ENCODE measurements around the gene NCK1.
"Not testable (repeated sequence)": the region's sequence is repeated elsewhere in the genome, so short reads cannot be mapped to it uniquely, and the experiment has no call there.

NCK1 gene

DNA sequence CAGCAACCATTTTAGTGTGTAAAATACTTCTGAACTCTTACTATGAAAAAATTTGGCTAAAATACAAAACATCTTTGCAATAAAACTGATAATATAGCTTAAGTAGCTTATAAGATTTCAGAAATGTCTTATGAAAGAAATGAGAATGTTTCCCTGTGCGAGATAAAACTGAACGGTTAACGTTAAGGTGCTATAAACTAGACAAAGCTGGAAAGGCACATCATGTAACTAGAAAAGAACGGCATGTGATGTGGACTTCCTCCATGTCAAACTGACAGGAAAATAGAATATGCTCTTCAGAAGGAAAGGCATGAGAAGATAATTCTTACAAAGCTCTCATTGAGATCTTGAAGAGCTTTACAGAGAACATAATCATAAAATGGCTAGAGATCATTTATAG, 36.5 kb downstream of the NCK1 start:
- H3K79me2 ChIP-seq (ENCODE audit: insufficient read depth, low read length) = peaks cover 96% of the 10 kb centered on the region
- peaks cover 25% of the 10 kb centered on the region for H3K4me1 ChIP-seq (ENCODE audit: insufficient read depth, low read length, severe bottlenecking)
- no peak overlapping the region for H3K27ac ChIP-seq (ENCODE audit: low read depth, low read length, poor library complexity, severe bottlenecking)
- H3K36me3 ChIP-seq (ENCODE audit: insufficient read depth, low read length) = peaks cover 68% of the 10 kb centered on the region
- no peaks in the 10 kb centered on the region for H4K20me1 ChIP-seq (ENCODE audit: insufficient read depth, low read length)
- TF ChIP-seq, protein P1, sequence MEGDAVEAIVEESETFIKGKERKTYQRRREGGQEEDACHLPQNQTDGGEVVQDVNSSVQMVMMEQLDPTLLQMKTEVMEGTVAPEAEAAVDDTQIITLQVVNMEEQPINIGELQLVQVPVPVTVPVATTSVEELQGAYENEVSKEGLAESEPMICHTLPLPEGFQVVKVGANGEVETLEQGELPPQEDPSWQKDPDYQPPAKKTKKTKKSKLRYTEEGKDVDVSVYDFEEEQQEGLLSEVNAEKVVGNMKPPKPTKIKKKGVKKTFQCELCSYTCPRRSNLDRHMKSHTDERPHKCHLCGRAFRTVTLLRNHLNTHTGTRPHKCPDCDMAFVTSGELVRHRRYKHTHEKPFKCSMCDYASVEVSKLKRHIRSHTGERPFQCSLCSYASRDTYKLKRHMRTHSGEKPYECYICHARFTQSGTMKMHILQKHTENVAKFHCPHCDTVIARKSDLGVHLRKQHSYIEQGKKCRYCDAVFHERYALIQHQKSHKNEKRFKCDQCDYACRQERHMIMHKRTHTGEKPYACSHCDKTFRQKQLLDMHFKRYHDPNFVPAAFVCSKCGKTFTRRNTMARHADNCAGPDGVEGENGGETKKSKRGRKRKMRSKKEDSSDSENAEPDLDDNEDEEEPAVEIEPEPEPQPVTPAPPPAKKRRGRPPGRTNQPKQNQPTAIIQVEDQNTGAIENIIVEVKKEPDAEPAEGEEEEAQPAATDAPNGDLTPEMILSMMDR (IDR thresholded peaks at IDR 0.05; ENCODE audit: low read length) = no peak
- TF ChIP-seq EZH2 (IDR thresholded peaks at IDR 0.05; ENCODE audit: borderline replicate concordance, low read length) = no peak
- no peak overlapping the region for H3K9ac ChIP-seq (ENCODE audit: low read length)
- peaks cover 21% of the 10 kb centered on the region for H3K9me3 ChIP-seq (ENCODE audit: low read length)
- no peak overlapping the region for H3K4me2 ChIP-seq (ENCODE audit: low read length)
- no peak overlapping the region for H2AFZ ChIP-seq (ENCODE audit: low read length)
- no peaks in the 10 kb centered on the region for H3F3A ChIP-seq (ENCODE audit: insufficient read depth, low read length)
- H3K4me3 ChIP-seq (ENCODE audit: low read depth, low read length, poor library complexity, severe bottlenecking) = no peak overlapping the region
- no peaks in the 10 kb centered on the region for H3K27me3 ChIP-seq (ENCODE audit: insufficient read depth, low read length)
- H3K9me2 ChIP-seq (ENCODE audit: low read depth, low read length) = no peaks in the 10 kb centered on the region

DNA sequence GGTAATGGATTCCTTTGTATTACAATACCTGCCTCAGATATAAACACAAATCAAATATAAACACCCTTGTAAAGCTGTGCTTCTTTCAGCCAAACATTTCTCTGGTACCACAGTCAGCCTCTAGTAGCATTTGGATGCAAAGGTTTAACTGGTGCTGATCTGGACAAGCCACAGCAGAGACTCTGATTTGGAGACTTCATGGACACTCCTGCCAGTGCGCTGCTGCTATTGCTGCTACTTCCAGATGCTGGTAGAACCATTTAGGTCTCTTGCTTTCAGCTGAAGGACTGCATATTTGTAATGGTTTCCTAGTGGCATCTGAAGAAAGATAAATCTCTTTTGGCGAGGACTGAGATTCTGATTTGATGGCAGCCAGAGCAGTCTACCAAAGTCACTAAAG, 36.9 kb downstream of the NCK1 start:
- H3K79me2 ChIP-seq (ENCODE audit: insufficient read depth, low read length) = peaks cover 96% of the 10 kb centered on the region
- H3K4me1 ChIP-seq (ENCODE audit: insufficient read depth, low read length, severe bottlenecking) = peaks cover 25% of the 10 kb centered on the region
- peaks cover 21% of the 10 kb centered on the region for H3K9me3 ChIP-seq (ENCODE audit: low read length)
- no peaks in the 10 kb centered on the region for H3K27me3 ChIP-seq (ENCODE audit: insufficient read depth, low read length)
- H4K20me1 ChIP-seq (ENCODE audit: insufficient read depth, low read length) = no peaks in the 10 kb centered on the region
- H3F3A ChIP-seq (ENCODE audit: insufficient read depth, low read length) = no peaks in the 10 kb centered on the region
- H3K36me3 ChIP-seq (ENCODE audit: insufficient read depth, low read length) = peaks cover 68% of the 10 kb centered on the region
- H3K4me2 ChIP-seq (ENCODE audit: low read length) = no peak overlapping the region
- H3K27ac ChIP-seq (ENCODE audit: low read depth, low read length, poor library complexity, severe bottlenecking) = no peak overlapping the region
- no peak for TF ChIP-seq EZH2 (IDR thresholded peaks at IDR 0.05; ENCODE audit: borderline replicate concordance, low read length)
- TF ChIP-seq, protein P1 (IDR thresholded peaks at IDR 0.05; ENCODE audit: low read length) = no peak
- H2AFZ ChIP-seq (ENCODE audit: low read length) = no peak overlapping the region
- no peaks in the 10 kb centered on the region for H3K9me2 ChIP-seq (ENCODE audit: low read depth, low read length)
- H3K9ac ChIP-seq (ENCODE audit: low read length) = no peak overlapping the region
- no peak overlapping the region for H3K4me3 ChIP-seq (ENCODE audit: low read depth, low read length, poor library complexity, severe bottlenecking)

DNA sequence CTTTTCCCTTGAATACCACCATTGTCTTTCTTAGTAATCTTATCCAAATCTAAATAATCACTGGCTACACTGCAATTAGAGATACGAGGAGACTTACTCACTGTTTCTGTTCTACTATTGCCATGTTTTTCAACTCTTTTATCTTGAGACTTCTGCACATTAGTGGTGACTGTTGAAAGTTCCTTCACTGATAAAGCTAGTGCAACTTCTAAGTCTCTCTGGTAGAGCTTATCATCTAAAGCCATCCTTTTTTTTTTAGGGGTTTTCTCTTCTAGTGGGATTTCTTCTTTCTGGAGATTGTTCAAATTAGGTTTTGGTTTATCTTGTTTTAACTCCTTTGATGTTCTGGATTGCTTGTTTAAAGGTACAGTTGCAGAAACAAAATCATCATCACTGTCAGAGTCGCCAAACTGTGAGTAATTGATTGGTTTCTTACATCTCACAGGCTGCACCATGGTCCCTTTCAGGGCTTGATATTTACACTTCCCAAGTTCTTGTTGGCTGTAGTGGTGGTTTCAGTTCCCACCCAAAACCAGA, 37.7 kb downstream of the NCK1 start:
- Histone ChIP-seq H3F3A (ENCODE audit: insufficient read depth, low read length) (no peaks in the 10 kb centered on the region), H3K4me3 (ENCODE audit: low read depth, low read length, poor library complexity, severe bottlenecking) (no peak overlapping the region), H3K4me1 (ENCODE audit: insufficient read depth, low read length, severe bottlenecking) (peaks cover 25% of the 10 kb centered on the region), H3K27ac (ENCODE audit: low read depth, low read length, poor library complexity, severe bottlenecking) (no peak overlapping the region), H4K20me1 (ENCODE audit: insufficient read depth, low read length) (no peaks in the 10 kb centered on the region), H3K9me3 (ENCODE audit: low read length) (peaks cover 20% of the 10 kb centered on the region), H3K27me3 (ENCODE audit: insufficient read depth, low read length) (no peaks in the 10 kb centered on the region), H2AFZ (ENCODE audit: low read length) (no peak overlapping the region), H3K4me2 (ENCODE audit: low read length) (no peak overlapping the region), H3K79me2 (ENCODE audit: insufficient read depth, low read length) (peaks cover 96% of the 10 kb centered on the region), H3K9ac (ENCODE audit: low read length) (no peak overlapping the region), H3K9me2 (ENCODE audit: low read depth, low read length) (no peaks in the 10 kb centered on the region), H3K36me3 (ENCODE audit: insufficient read depth, low read length) (peaks cover 69% of the 10 kb centered on the region)
- TF ChIP-seq, protein P1 (IDR thresholded peaks at IDR 0.05; ENCODE audit: low read length) = no peak
- TF ChIP-seq EZH2 (IDR thresholded peaks at IDR 0.05; ENCODE audit: borderline replicate concordance, low read length) = no peak

DNA sequence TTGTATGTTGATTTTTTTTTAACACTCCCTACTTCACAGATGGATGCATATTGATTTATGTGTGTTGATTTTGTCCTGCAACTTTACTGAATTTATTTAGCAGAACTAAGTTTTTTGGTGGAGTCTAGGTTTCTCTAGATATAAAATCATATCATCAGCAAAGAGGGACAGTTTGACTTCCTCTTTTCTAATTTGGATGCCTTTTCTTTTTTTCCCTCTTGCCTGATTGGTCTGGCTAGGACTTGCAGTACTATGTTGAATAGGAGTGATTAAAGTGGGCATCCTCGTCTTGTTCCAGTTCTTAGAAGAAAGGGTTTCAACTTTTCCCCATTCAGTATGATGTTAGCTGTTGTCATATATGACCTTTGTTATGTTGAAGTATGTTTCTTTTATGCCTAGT, 38.7 kb downstream of the NCK1 start:
- H3K4me1 ChIP-seq (ENCODE audit: insufficient read depth, low read length, severe bottlenecking) = peaks cover 25% of the 10 kb centered on the region
- peaks cover 97% of the 10 kb centered on the region for H3K79me2 ChIP-seq (ENCODE audit: insufficient read depth, low read length)
- not testable (repeated sequence) for H3K9me2 ChIP-seq (ENCODE audit: low read depth, low read length); H3K27ac ChIP-seq (ENCODE audit: low read depth, low read length, poor library complexity, severe bottlenecking); H3F3A ChIP-seq (ENCODE audit: insufficient read depth, low read length); H4K20me1 ChIP-seq (ENCODE audit: insufficient read depth, low read length); H3K9ac ChIP-seq (ENCODE audit: low read length); H3K27me3 ChIP-seq (ENCODE audit: insufficient read depth, low read length); H3K4me3 ChIP-seq (ENCODE audit: low read depth, low read length, poor library complexity, severe bottlenecking); H2AFZ ChIP-seq (ENCODE audit: low read length); H3K4me2 ChIP-seq (ENCODE audit: low read length)
- peaks cover 20% of the 10 kb centered on the region for H3K9me3 ChIP-seq (ENCODE audit: low read length)
- H3K36me3 ChIP-seq (ENCODE audit: insufficient read depth, low read length) = peaks cover 69% of the 10 kb centered on the region
